ENCODE data around the gene PPFIA3. TPM values are rescaled to one million over a fixed set of nuclear protein-coding genes. Genes with fewer than 3 reads are reported as not detected.

Gene PPFIA3
- total and polyA plus RNA-seq, 2 experiments from 2014 or later: 25.4 to 29.7 TPM

DNA sequence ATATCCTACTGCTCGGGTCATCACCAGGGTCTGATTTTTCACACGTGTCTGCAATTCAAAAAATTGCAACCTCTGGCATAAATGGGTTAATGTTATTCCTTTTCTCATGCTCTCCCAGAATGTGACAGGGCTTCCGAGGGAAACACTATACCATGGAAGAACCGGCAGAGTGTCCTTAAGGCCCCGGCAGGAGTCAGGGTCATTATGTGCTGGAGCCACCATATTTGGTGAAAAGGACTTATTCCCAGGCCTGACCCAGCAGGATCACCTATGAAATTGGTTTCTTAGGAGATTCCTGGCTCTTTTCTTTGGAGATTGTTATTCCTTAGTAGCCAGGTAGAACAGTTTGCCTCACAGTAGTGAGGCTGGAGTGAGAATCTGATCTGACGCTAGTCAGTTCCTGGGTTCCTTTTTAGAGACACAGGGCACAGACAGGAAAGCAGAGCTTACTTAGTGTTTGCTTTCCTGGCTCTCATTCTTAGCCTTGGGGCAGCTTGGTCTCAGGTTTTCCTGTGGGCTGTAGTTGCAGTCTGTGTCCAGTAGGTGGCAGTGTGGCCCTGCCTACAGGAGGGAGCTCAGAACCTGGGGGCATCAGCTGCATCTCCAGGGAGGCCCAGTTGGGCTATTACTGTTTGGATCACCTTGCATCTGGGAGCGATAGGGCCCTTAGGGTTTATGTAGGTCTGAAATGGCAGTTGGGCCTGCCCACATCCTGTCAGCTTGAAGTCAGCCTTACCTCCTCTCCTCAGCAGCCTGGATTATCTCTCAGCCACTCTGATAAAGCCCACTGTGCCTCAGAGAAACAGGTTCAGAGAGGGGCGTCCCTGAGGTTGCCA, 21.7 kb upstream of the PPFIA3 start:
- H3K9me3 Mint-ChIP-seq: no peaks in the 10 kb centered on the region
- Histone ChIP-seq H3F3A (replicated peaks; ENCODE audit: low read depth) (peaks cover 45% of the 10 kb centered on the region), H3K79me2 (replicated peaks; ENCODE audit: insufficient read depth) (peaks cover 51% of the 10 kb centered on the region), H3K4me2 (no peak overlapping the region), H3K27ac (ENCODE audit: low read depth) (peak overlapping the region; percentile 80; the same call in 1 of the 2 replicates), H3K4me1 (ENCODE audit: insufficient read depth) (no peaks in the 10 kb centered on the region), H3K4me3 (no peak overlapping the region), H4K20me1 (replicated peaks; ENCODE audit: insufficient read depth) (peaks cover 46% of the 10 kb centered on the region), H2AFZ (no peak overlapping the region), H3K36me3 (ENCODE audit: insufficient read depth) (peaks cover 33% of the 10 kb centered on the region), H3K27me3 (ENCODE audit: insufficient read depth) (no peaks in the 10 kb centered on the region), H3K9me2 (ENCODE audit: insufficient read depth) (no peaks in the 10 kb centered on the region)
- ATAC-seq (peak; percentile 87), DNase-seq (ENCODE audit: low spot score) (peak; percentile 85)
- TF ChIP-seq, protein P1, sequence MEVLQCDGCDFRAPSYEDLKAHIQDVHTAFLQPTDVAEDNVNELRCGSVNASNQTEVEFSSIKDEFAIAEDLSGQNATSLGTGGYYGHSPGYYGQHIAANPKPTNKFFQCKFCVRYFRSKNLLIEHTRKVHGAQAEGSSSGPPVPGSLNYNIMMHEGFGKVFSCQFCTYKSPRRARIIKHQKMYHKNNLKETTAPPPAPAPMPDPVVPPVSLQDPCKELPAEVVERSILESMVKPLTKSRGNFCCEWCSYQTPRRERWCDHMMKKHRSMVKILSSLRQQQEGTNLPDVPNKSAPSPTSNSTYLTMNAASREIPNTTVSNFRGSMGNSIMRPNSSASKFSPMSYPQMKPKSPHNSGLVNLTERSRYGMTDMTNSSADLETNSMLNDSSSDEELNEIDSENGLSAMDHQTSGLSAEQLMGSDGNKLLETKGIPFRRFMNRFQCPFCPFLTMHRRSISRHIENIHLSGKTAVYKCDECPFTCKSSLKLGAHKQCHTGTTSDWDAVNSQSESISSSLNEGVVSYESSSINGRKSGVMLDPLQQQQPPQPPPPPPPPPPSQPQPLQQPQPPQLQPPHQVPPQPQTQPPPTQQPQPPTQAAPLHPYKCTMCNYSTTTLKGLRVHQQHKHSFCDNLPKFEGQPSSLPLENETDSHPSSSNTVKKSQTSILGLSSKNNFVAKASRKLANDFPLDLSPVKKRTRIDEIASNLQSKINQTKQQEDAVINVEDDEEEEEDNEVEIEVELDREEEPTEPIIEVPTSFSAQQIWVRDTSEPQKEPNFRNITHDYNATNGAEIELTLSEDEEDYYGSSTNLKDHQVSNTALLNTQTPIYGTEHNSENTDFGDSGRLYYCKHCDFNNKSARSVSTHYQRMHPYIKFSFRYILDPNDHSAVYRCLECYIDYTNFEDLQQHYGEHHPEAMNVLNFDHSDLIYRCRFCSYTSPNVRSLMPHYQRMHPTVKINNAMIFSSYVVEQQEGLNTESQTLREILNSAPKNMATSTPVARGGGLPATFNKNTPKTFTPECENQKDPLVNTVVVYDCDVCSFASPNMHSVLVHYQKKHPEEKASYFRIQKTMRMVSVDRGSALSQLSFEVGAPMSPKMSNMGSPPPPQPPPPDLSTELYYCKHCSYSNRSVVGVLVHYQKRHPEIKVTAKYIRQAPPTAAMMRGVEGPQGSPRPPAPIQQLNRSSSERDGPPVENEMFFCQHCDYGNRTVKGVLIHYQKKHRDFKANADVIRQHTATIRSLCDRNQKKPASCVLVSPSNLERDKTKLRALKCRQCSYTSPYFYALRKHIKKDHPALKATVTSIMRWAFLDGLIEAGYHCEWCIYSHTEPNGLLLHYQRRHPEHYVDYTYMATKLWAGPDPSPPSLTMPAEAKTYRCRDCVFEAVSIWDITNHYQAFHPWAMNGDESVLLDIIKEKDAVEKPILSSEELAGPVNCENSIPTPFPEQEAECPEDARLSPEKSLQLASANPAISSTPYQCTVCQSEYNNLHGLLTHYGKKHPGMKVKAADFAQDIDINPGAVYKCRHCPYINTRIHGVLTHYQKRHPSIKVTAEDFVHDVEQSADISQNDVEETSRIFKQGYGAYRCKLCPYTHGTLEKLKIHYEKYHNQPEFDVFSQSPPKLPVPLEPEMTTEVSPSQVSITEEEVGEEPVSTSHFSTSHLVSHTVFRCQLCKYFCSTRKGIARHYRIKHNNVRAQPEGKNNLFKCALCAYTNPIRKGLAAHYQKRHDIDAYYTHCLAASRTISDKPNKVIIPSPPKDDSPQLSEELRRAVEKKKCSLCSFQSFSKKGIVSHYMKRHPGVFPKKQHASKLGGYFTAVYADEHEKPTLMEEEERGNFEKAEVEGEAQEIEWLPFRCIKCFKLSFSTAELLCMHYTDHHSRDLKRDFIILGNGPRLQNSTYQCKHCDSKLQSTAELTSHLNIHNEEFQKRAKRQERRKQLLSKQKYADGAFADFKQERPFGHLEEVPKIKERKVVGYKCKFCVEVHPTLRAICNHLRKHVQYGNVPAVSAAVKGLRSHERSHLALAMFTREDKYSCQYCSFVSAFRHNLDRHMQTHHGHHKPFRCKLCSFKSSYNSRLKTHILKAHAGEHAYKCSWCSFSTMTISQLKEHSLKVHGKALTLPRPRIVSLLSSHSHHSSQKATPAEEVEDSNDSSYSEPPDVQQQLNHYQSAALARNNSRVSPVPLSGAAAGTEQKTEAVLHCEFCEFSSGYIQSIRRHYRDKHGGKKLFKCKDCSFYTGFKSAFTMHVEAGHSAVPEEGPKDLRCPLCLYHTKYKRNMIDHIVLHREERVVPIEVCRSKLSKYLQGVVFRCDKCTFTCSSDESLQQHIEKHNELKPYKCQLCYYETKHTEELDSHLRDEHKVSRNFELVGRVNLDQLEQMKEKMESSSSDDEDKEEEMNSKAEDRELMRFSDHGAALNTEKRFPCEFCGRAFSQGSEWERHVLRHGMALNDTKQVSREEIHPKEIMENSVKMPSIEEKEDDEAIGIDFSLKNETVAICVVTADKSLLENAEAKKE (CRISPR knock-in tag; IDR thresholded peaks at IDR 0.05): no peak
- TF ChIP-seq, protein P2, sequence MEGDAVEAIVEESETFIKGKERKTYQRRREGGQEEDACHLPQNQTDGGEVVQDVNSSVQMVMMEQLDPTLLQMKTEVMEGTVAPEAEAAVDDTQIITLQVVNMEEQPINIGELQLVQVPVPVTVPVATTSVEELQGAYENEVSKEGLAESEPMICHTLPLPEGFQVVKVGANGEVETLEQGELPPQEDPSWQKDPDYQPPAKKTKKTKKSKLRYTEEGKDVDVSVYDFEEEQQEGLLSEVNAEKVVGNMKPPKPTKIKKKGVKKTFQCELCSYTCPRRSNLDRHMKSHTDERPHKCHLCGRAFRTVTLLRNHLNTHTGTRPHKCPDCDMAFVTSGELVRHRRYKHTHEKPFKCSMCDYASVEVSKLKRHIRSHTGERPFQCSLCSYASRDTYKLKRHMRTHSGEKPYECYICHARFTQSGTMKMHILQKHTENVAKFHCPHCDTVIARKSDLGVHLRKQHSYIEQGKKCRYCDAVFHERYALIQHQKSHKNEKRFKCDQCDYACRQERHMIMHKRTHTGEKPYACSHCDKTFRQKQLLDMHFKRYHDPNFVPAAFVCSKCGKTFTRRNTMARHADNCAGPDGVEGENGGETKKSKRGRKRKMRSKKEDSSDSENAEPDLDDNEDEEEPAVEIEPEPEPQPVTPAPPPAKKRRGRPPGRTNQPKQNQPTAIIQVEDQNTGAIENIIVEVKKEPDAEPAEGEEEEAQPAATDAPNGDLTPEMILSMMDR (conservative IDR thresholded peaks at IDR 0.05; ENCODE audit: low read depth in 2 of 2): peak; percentile 98 to 99
- H3K27ac Mint-ChIP-seq: no peak overlapping the region; the same call in 1 of the 2 replicates
- no peak overlapping the region for H3K4me3 Mint-ChIP-seq
- peaks cover 11% of the 10 kb centered on the region for H3K27me3 Mint-ChIP-seq (ENCODE audit: insufficient read depth, low read depth, poor library complexity)
- H3K36me3 Mint-ChIP-seq (ENCODE audit: low read depth): peaks cover 90% of the 10 kb centered on the region
- peaks cover 15% of the 10 kb centered on the region for H3K4me1 Mint-ChIP-seq
